T-helper 2 cell (primary cell): Measurements from ENCODE around the gene VWC2.

Source experiments
- DNase-seq, 5 experiments: peaks; one replicate each; pipeline versions ENCODE4 v3.0.0 to v3.0.0-alpha.2; 2012 to 2022
- total RNA-seq, 2 donors: gene quantifications; one replicate each; lab custom pipeline; 2026; lab: John Stamatoyannopoulos, UW

Gene VWC2
- 0 to 0.07 reads per million in 2 donors for total RNA-seq

- DNase-seq = no peak
Observed at GRCh38 chr7:49773218-49773935, at the start of gene VWC2. VWC2 (plus strand) TSS chr7:49773638; CDS start chr7:49775436, 1,798 bp downstream.

GRCh38 chr7:49724071-49724470 is 49.4 kb upstream of the VWC2 start:
- no peak for DNase-seq

- no peak for DNase-seq
Observed at GRCh38 chr7:49731836-49732235, 41.6 kb upstream of the VWC2 start.

GRCh38 chr7:49762666-49763065 is 10.8 kb upstream of the VWC2 start:
- no peak for DNase-seq

DNA sequence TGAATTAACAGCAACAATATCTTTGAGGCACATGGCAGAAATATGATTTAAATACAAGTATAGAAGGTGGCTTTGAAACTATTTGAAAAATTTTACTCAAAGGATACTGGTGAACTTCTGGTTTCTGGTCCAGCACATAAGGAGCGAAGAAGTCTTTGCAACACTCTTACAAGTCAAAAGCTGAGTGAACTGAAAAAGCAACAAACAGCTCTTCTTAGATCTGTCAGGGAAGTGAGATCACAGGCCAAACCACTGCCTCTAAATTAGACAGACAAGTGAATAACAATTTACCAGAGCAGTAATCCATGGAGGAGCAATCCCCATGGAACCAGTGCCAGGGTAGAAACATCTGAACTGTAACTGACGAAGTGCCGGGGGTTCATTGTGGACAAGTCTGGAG is 9.6 kb upstream of the VWC2 start:
- no peak for DNase-seq

DNA sequence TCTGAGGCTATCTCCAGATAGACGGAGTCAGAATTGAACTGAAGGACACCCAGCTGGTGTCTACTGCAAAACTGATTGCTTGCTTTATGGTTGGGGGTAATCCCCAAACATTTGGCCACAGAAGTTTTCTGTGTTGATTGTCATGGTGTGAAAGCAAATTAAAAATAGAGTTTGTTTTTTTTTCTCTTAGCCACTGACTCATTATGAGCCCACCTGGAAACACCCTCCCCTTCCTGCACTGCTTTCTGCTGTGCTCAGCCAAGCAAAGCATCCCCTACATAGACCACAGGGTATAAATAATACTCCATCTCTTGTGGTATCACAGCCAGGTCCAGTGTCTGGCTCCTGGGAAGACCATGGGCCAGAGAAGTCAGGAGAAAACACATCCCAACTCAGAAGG is 6.5 kb upstream of the VWC2 start:
- DNase-seq = no peak

GRCh38 chr7:49767719-49768118 is 5.7 kb upstream of the VWC2 start:
- no peak for DNase-seq

GRCh38 chr7:49768254-49768653 is 5.2 kb upstream of the VWC2 start:
- DNase-seq = no peak

- no peak for DNase-seq
Observed at GRCh38 chr7:49768835-49769234, 4.6 kb upstream of the VWC2 start.

GRCh38 chr7:49769285-49769857 is 4.1 kb upstream of the VWC2 start:
- DNase-seq = no peak

GRCh38 chr7:49770838-49771237 is 2.6 kb upstream of the VWC2 start:
- no peak for DNase-seq

GRCh38 chr7:49771427-49772176 is 1.8 kb upstream of the VWC2 start:
- DNase-seq = no peak

GRCh38 chr7:49772916-49773217 is 571 bp upstream of the VWC2 start:
- DNase-seq = no peak

DNA sequence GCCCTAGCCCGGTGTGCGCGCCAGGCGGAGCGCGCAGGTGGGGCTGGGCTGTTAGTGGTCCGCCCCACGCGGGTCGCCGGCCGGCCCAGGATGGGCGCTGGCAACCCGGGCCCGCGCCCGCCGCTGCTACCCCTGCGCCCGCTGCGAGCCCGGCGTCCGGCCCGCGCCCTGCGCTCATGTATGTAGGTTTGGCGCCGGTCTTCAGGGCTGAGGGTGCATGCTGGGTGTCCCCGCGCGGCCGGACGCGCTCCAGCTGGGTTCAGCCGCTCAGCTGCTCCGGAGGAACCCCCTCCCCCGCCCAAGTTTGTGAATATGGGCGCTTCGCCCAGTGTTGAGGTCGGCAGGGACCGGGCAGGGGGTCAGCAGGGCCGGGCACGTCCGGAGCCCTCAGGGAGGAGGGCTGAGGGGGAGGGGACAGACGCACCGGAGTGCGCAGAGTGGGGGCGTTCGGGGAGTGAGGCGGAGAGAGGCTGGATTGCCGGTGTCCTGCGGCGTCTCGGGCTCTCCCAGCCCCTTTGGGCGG is 559 bp downstream of the VWC2 start:
- peak in 1 of 5 experiments; percentile 13 for DNase-seq

DNA sequence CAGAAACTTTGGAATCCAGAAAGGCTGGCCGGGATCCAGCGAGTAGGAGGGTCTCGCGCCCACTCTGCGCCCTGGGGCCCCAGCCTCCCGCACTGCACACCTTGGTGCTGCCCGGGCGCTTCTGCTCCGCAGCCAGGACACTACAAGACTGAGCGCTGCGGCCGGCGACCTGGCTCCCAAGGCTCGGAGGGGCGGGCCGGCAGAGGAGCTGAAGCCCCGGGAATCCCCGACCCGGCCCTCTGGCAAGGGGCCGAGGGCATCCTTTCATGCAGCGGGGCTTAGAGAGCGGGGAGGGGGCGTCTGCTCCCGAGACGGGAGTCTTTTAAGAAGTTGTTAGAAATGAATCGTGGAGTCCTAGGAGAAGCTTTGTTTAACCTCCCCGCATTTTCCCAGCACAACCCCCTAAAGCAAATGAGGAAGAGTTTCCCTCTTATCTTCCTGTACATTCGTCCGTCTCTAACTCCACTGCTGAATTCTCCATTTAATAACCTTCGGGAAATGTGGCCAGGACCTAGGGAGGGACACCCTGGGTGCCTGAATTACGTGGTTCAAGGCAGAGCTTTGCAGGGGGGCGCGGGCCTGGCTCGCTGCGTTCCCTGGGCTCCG is 1.1 kb downstream of the VWC2 start:
- no peak for DNase-seq

- no peak for DNase-seq
Observed at GRCh38 chr7:49775065-49775948, 1.9 kb downstream of the VWC2 start.

GRCh38 chr7:49775949-49776443 is 2.6 kb downstream of the VWC2 start:
- DNase-seq = no peak

DNA sequence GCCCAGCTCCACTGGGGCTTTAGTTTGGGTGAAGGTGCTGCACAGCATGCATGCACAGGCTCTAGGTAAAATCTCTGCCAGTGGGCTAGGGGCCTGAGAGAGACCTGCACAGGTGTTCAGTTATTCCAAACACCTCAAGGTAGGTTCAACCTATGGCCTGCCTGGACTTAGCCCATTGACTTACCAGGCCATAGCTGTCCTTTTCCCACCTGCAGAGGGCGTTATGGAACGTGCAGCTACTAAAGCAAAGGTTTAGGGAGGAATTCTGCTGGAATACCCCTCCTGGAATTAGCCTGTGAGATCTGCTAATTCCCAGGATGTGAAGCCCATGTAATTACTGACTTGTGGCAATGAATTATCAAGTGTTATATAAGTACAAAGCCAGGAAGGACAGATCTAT is 3.6 kb downstream of the VWC2 start:
- no peak for DNase-seq

DNA sequence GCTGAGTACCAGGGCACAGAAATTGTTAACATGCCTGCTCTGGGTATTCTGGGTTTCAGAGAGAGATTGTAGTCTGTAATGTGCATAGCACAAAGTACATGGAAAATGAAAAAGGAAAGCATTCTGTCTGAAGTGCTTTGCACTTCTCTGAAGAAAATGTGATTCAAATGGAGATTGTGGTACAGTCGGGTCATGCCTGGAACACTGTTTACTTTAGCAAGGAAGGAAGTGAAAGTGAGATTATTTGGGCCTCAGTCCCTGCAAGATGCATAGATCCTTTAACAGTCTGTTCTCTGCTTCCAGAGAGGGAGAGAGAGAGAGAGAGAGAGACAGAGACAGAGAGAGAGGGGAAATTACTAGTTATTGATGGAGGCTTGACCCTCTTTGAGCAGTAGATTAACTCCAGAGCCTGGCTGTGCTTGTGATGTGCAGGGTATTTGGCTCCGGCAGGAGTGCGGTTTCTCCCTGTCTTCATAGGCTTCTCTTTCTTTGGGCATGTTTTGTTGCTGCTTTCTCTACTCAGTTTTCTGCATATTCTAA is 5.4 kb downstream of the VWC2 start:
- no peak for DNase-seq

DNA sequence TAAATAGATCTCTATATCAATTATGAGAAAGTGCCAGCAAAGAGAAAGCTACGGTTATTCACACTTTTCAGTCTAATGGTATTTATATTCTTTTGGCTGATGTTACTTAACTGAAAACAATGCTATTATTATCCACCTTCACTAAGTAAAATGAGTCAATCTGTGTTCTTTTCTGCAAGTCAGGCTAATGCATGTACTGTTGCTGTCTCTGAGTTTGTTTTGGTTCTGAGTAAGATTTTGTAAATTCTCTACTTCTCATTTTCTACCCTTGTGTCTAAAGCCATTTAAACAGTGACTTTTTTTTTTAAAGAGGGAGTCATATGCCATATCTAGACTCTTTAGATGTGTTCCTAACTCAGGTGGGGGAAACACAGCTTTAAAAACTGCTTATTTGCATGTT is 7.5 kb downstream of the VWC2 start:
- no peak for DNase-seq

DNA sequence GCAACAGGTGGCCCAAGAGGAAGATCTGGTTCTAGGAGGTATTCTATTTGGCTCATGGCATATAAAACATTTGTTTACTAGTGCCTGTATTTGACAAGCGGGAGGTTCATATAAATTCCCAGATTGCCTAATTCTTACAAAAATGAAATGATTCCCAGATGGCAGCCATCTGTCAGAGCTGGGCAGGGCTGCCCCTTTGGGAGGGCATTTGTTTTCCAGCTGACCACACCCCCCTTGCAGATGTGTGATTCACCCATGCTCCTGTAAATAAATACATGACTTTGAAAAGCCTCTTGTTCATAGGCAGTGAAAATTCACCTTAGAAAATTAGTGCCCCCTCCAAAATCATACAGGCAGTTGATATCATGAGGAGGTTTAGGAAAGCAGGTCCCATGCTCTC is 8.6 kb downstream of the VWC2 start:
- no peak for DNase-seq

DNA sequence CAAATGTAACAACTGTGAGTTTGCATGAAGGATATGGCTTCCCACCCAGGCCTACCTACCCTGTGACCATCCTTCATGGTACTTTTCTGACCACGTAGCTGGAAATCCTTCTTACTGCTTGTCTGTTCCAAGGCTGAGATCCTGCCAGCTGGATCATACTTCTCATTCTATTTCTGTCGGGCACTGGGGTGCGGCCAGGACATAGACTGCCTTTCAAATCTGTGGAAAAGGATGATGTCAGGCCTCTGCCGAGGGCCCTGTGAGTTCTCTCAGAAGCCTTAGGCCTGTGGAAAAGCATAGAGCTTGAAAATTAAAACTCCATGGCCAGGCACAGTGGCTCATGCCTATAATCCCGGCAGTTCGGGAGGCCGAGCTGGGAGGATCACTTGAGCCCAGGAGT is 10.0 kb downstream of the VWC2 start:
- DNase-seq = no peak
